ENCODE data around the gene TM9SF4.
"Not testable (repeated sequence)": the region's sequence is repeated elsewhere in the genome, so short reads cannot be mapped to it uniquely, and the experiment has no call there.

The TM9SF4 gene

GRCh38 chr20:32159766-32160221 is 50.3 kb downstream of the TM9SF4 start:
- DNase-seq, result no peak

DNA sequence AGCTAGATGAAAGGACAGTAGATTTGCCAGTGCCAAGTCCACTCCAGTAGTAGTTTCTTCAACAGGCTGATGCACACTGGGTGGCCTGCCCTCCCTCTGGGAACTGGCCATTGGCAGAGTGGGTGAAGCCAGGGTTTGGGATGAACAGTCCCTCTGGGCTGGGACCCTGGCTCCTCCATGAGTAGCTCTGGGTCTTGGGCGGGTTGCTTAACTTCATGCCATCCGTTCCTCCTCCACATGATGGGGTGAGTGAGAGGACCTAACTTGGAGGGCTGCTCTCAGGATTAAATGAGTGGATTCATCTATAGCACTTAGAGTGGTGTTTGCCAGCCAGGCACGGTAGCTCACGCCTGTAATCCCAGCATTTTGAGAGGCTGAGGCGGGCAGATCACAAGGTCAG is 50.8 kb downstream of the TM9SF4 start:
- no peak for DNase-seq

GRCh38 chr20:32162351-32162750 is 52.8 kb downstream of the TM9SF4 start:
- no peak for DNase-seq

DNA sequence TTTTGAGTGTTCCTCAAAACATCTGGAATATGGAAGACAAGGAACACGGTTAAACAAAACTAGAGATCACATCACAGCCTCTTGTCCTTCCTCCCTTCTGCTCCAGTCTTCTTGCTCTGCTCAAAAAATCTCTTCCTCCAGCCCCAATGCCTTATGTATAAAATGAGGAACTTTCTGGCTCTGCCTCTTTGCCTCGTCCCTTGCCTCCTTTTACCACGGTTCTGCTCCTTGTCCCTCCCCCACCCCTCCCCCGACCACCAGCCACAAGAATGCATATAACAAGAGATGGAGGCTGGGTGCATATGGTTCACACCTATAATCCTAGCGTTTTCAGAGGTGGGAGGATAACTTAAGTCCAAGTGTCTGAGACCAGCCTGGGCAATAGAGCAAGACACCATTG is 54.4 kb downstream of the TM9SF4 start:
- no peak for DNase-seq

DNA sequence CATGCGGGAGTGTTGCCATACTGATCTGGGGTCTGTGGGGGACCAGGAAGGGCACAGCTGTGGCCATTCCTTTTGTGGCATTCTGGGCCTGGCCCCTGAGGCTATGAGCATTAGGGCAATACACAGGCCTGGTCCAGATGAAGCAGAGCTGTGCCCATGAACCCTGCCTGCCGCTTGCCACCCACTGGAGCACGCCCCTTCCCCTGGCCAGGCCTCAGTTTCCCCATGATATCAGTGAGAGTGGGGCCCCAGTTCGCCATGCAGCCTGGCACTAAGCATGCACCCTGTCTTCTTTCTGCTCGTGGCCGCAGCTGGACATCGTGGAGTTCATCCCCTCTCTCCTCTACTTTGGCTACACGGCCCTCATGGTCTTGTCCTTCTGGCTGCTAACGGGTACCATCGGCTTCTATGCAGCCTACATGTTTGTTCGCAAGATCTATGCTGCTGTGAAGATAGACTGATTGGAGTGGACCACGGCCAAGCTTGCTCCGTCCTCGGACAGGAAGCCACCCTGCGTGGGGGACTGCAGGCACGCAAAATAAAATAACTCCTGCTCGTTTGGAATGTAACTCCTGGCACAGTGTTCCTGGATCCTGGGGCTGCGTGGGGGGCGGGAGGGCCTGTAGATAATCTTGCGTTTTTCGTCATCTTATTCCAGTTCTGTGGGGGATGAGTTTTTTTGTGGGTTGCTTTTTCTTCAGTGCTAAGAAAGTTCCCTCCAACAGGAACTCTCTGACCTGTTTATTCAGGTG is 55.6 kb downstream of the TM9SF4 start:
- no peak for DNase-seq

GRCh38 chr20:32165836-32166545 is 56.5 kb downstream of the TM9SF4 start:
- DNase-seq, result no peak

- no peak for DNase-seq
Measured at GRCh38 chr20:32167552-32167951, 58.0 kb downstream of the TM9SF4 start.

GRCh38 chr20:32168184-32168910 is 58.8 kb downstream of the TM9SF4 start:
- no peak for DNase-seq

DNA sequence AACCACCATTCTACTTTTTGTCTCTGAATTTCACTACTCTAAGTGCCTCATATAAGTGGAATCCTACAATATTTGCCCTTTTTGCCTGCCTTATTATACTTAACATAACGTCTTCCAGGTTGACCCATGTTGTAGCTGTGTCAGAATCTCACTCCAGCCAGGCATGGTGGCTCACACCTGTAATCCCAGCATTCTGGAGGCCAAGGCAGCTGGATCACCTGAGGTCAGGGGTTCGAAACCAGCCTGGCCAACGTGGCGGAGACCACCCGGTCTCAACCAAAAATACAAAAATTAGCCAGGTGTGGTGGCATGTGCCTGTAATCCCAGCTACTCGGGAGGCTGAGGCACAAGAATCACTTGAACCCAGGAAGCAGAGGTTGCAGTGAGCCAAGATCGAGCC is 68.2 kb downstream of the TM9SF4 start:
- not testable (repeated sequence) for DNase-seq

DNA sequence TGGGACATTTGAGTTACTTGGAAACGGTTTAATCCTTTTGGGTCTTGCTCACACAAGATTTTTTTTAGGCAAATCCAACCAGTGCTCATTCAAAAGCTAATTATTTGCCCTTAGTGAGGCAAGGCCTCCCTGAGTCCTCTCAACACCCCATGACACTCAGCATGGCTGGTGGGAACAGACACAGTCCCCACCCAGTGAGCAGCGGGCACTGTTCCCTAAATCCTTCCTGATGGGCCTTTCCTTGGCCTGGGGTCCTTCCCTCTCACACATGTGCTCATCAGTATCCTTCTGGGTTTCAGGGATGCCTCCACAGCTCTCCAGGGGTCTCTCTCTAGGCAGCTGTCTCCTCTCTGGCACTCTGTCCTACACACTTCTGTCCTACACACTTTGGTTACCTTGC is 70.0 kb downstream of the TM9SF4 start:
- no peak for DNase-seq

DNA sequence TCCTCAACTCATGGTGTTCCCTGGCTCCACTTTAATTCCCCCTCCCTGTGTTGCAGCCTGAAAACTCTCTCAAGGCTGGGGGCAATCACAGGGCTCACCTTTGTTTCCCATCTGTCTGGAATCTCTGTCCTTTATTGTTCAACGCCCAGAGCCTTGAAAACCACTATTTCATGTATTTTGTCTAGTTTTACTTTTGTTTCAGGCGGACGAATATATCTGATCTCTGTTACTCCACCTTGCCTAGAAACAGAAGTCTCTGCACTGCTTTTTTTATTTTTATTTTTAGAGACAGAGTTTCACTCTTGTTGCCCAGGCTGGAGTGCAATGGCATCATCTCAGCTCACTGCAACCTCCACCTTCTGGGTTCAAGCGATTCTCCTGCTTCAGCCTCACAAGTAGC is 70.4 kb downstream of the TM9SF4 start:
- DNase-seq, result no peak

- DNase-seq, result no peak
Measured at GRCh38 chr20:32181606-32182005, 72.1 kb downstream of the TM9SF4 start.

- DNase-seq, result no peak
Measured at GRCh38 chr20:32183947-32184635, 74.6 kb downstream of the TM9SF4 start.

DNA sequence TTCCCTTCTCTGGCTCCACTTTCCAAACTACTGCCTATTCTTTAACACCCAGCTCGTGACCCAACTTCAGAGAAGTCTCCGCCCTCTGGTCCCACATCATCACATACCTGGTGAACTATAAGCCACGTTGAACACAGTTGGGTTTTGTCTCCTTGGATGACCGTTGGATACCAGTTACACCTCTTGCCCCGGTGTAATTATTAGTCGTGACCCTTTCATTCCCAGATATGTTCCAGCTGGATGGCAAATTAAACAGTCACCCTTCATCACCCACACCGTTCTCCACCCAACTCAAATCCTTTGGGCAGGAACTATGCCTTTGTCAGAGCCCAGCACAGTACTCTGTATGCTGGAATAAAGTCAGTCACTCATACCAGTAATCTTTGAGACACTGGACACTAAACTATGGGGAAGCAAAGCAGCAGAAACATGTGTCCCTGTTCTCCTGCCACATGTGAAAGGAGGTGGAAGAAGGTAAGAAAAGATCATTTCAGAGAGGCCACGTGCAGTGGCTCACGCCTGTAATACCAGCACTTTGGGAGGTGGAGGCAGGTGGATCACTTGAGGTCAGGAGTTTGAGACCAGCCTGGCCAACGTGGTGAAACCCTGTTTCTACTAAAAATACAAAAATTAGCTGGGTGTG is 75.6 kb downstream of the TM9SF4 start:
- no peak for DNase-seq

- no peak for DNase-seq
Measured at GRCh38 chr20:32186506-32186905, 77.0 kb downstream of the TM9SF4 start.

DNA sequence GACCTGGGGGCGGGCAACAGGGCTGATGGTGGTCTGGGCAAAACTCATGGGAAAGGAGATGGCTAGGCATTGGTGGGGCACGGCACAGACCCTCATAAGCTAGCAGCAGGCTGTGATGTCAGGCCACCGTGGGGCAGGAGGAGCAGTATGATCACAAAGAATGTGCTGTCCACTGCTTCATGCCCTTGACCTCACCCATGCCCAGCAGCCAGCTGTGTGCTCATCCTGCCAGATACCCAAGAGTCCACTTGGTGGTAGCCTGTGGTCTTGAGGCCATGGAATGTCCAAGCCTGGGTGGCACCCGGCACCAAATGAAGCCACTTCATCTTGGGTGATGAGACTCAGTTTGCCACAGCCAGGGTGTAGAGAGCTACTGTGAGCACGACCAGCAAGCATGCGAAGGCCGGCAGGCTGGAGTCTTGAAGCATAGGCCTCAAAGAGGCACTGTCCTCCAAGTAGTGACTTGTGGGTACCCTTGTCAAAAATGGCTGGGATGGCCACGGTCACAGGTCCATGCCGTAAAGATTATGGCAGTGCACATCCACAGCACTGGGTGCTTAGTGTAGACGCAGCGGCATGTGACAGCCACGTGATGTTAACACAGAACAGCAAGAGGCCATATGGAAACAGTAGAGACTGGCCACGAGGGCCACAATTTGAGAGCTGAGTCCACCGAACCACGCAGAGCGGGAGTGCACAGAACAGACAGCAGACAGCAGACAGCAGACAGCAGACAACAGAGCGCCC is 79.0 kb downstream of the TM9SF4 start:
- no peak for DNase-seq

DNA sequence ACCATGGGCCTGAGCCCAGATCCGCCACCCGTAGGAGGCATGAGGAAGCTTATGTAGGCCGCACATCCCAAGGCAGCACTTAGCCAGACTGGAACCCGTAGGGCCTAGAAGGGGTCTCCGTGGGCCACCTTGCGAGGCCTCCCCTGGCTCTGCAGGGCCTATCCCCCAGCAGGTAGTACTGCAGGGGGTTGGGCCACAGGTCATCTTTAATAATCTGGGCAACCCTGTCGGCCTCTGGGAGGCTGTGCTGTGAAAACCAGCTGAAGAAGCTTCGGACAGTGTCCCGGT is 79.6 kb downstream of the TM9SF4 start:
- no peak for DNase-seq

DNA sequence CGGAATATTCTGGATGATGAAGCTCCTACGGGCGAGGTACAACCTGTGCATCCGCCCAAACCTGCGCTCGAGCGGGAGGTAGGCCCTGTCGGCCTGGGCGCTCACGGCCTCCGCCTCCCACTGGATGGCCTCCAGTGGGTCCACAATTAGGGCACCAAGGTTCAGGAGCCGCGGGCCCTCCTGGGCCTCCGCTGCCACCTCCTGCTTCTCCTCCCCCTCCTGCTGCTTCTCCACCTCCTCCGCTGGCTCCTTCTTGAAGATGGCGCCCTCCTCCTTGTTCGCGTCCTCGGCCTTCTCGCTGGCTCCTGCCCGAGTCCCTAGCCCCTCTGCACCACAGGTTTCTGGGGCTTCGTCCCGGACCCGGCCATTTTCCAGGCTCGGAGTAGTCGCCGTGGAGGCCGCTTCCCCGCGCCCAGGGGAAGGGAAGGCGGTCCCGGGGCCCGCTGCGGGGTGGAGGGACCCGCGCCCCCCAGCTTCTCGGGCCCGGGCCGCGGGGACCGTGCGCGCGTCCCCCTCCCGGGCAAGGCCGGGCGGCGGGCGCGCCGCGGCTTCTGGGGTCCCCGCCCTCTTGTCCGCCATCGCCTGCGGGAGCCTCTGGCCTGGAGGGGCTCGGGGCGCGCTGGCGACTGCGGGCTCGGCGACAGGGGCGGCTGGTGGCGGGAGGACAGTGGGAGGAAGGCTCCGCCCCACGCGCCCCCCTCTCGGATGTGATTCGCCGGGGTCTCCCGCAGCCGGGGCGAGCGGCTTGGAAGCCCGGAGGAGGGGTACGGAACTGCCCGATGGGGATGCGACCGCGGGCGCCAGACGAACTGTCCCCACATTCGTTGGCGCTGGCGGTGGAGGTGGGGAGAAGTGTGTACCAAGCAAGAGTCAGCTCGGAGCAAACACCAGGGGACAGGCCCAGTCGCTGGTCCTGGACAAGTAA is 80.4 kb downstream of the TM9SF4 start:
- no peak for DNase-seq

DNA sequence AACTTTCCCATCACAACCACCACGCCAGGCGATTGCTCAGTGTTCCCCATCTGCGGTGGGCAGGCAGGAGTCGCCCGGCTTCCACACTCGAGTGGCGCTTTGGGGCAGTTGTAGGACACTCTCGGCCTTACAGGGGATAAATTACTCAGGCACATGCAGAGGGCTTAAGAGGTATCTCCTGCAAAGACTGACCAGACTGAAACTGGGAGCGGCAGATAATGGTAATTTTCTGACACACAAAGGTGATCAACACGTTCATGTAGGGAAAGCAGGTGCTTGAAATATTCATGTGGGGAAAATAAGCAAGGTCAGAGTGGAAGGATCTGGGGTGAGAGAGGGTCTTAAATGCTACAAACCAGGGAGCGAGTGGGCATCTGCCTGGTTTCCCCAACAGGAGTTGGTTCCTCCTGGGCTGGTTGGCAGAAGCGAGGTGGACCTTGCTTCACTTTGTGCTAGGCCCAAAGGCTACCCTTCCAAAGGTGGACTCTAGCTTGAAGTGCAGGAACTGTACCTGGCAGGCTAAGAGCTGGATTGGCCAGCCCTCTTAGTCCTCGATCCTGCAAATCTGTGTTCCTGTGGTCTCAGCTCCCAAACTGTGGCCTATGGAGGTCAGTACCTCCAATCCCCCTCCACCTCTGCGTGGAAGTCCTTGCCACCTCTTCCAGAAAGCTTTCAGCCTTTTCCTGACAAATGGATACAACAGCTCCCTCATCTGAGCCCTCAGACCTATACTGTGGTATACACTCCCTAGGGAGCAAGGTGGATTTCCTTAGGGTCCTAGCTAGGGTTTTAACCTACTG is 81.3 kb downstream of the TM9SF4 start:
- DNase-seq, result no peak

DNA sequence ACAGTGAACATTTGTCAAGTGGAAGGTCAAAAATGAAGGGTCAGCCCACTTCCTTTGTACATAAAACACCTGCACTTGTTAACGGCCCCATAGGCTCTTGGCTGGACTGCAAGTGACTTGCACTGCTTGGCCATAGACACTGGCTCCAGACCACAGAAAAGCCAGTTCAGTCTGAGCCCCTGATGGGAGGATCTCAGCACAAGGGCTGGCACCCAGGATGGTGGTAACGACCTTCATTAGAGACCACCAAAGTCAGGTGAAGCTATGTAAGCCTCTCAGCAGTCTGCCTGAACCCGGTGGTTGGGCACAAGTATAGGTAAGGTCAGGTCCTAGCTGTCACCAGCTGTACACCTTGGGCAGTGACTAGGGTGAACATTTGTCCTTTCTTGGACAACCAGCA is 81.9 kb downstream of the TM9SF4 start:
- DNase-seq, result no peak
